MCF 10A (cell line): ENCODE data around the gene ACOT12. TPM values are rescaled to one million over a fixed set of nuclear protein-coding genes. Genes with fewer than 3 reads are reported as not detected.

Experiments used
- BruUV-seq: library from RNA; stranded (reverse); fragments of 400-500 nt; replicated peaks from 2 replicates; lab custom pipeline; 2021; lab: Mats Ljungman, UMichigan
- CTCF ChIA-PET: fragments of 300-600 bp; sonication (Branson Sonifier 250); formaldehyde crosslinking; extraction: SDS; loops from one replicate; lab custom pipeline; 2021; ENCODE audit warnings: antibody characterized with exemption, inconsistent platforms; lab: Yijun Ruan, JAX
- POLR2A ChIA-PET: fragments of 300-600, 350-650 bp; sonication (Branson Sonifier 250); formaldehyde crosslinking; extraction: SDS; loops from one replicate; lab custom pipeline; 2020; ENCODE audit warnings: antibody characterized with exemption, inconsistent platforms; lab: Yijun Ruan, JAX
- DNase-seq: peaks from one replicate; pipeline ENCODE4 v3.0.0-alpha.2; 2018; ENCODE audit not compliant: unreplicated experiment
- H3K27ac Mint-ChIP-seq: one replicate; pipeline ENCODE4 v1.8.0; 2022; ENCODE audit warnings: mild to moderate bottlenecking, low read depth, mixed read lengths; ENCODE audit not compliant: unreplicated experiment
- H3K27me3 Mint-ChIP-seq: one replicate; pipeline ENCODE4 v1.8.0; 2022; ENCODE audit warnings: mixed read lengths; ENCODE audit not compliant: insufficient read depth, unreplicated experiment
- H3K36me3 Mint-ChIP-seq: one replicate; pipeline ENCODE4 v1.8.0; 2022; ENCODE audit warnings: mild to moderate bottlenecking, moderate library complexity, mixed read lengths; ENCODE audit not compliant: insufficient read depth, unreplicated experiment
- H3K4me1 Mint-ChIP-seq: one replicate; pipeline ENCODE4 v1.8.0; 2022; ENCODE audit warnings: mixed read lengths; ENCODE audit not compliant: insufficient read depth, unreplicated experiment
- H3K4me3 Mint-ChIP-seq: one replicate; pipeline ENCODE4 v1.8.0; 2022; ENCODE audit warnings: mild to moderate bottlenecking, moderate library complexity, mixed read lengths; ENCODE audit not compliant: unreplicated experiment
- H3K9me3 Mint-ChIP-seq: one replicate; pipeline ENCODE4 v1.8.0; 2022; ENCODE audit warnings: mixed read lengths; ENCODE audit not compliant: unreplicated experiment
- intact Hi-C: fragments of 100-400 bp; cut with micrococcal nuclease; formaldehyde crosslinking; loops from 2 replicates; pipeline ENCODE4 v1.14.1; 2022
- total RNA-seq: library from RNA; stranded (reverse); gene quantifications from 2 replicates; pipeline ENCODE4 v1.2.3, GENCODE V29; 2022
- TF ChIP-seq, protein P1 (sequence below): fragments of 200-600 bp; IDR thresholded peaks from one replicate; pipeline ENCODE4 v1.8.0; 2022; ENCODE audit warnings: antibody characterized with exemption, mild to moderate bottlenecking; ENCODE audit not compliant: unreplicated experiment

Gene ACOT12
- total RNA-seq, 1 experiment from 2014 or later = not detected

DNA sequence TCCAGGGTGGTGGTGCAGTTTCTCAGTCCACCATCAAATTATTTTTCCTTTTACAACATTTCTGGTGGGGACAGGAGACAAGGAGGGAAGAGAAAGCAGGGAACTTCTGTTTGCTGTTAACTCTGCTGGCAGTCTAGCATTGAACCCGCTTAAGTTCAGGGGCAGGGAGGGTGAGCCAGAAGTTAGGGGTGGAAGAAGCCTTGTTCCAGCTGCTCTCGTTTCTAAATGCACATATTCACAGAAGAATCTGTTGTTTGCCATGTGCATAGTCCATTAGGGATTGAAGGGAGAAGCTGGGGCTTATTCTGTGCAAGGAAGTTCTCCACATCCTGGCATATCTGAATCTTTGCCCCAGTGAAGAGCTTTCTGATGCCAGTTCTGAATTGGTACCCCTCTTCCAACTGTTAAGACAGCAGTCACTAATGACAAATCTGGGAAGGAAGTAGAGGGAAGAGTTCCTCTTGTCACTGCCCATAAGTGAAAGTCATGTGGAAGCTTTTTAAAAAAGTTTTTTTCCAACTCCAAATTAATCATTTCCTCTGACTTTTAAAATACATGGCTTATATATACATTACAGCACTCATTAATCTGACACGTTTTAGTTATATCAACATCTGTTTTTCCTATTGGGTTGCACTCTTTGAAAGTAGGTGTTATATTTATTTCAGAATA is 32.6 kb upstream of the ACOT12 start:
- no TSS peak for BruUV-seq
- intact Hi-C loops = loop anchor here (5.0 kb wide), 2 partner anchors 411 to 681 kb away; no protein-coding TSS in a partner anchor
- POLR2A ChIA-PET = interaction anchor here (0.7 to 1.4 kb wide), 3 partner anchors 12 to 717 kb away, joined by 3 to 4 read pairs (median 3); no protein-coding TSS in a partner anchor
- Mint-ChIP-seq H3K9me3 (no peaks in the 10 kb centered on the region), H3K36me3 (peaks cover 44% of the 10 kb centered on the region), H3K4me3 (no peak overlapping the region), H3K27ac (peak overlapping the region; percentile 16), H3K27me3 (no peaks in the 10 kb centered on the region), H3K4me1 (peaks cover 15% of the 10 kb centered on the region)
- no peak for DNase-seq
- TF ChIP-seq, protein P1, sequence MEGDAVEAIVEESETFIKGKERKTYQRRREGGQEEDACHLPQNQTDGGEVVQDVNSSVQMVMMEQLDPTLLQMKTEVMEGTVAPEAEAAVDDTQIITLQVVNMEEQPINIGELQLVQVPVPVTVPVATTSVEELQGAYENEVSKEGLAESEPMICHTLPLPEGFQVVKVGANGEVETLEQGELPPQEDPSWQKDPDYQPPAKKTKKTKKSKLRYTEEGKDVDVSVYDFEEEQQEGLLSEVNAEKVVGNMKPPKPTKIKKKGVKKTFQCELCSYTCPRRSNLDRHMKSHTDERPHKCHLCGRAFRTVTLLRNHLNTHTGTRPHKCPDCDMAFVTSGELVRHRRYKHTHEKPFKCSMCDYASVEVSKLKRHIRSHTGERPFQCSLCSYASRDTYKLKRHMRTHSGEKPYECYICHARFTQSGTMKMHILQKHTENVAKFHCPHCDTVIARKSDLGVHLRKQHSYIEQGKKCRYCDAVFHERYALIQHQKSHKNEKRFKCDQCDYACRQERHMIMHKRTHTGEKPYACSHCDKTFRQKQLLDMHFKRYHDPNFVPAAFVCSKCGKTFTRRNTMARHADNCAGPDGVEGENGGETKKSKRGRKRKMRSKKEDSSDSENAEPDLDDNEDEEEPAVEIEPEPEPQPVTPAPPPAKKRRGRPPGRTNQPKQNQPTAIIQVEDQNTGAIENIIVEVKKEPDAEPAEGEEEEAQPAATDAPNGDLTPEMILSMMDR = no peak
- CTCF ChIA-PET = interaction anchor here (0.5 to 4.7 kb wide), 11 partner anchors 12 to 833 kb away, joined by 3 to 19 read pairs (median 4); no protein-coding TSS in a partner anchor

- BruUV-seq = no TSS peak
- ChIA-PET CTCF (interaction anchor here (0.6 to 4.7 kb wide), 18 partner anchors 8 to 881 kb away, joined by 3 to 19 read pairs (median 4); partner anchors contain the start of gene SSBP2), POLR2A (interaction anchor here (1.4 kb wide), 1 partner anchor 13 kb away, joined by 3 read pairs; no protein-coding TSS in a partner anchor)
- H3K4me1 Mint-ChIP-seq = peaks cover 16% of the 10 kb centered on the region
- H3K27ac Mint-ChIP-seq = peak overlapping the region; percentile 16
- no peaks in the 10 kb centered on the region for H3K9me3 Mint-ChIP-seq
- no peaks in the 10 kb centered on the region for H3K27me3 Mint-ChIP-seq
- TF ChIP-seq, protein P1 = peak; percentile 51
- intact Hi-C loops = loop anchor here (1.0 to 5.0 kb wide), 5 partner anchors 323 to 800 kb away; no protein-coding TSS in a partner anchor
- DNase-seq = peak; percentile 49
- no peak overlapping the region for H3K4me3 Mint-ChIP-seq
- H3K36me3 Mint-ChIP-seq = peaks cover 48% of the 10 kb centered on the region
These were observed 31.6 kb upstream of the ACOT12 start for GRCh38 chr5:81425569-81425968.

DNA sequence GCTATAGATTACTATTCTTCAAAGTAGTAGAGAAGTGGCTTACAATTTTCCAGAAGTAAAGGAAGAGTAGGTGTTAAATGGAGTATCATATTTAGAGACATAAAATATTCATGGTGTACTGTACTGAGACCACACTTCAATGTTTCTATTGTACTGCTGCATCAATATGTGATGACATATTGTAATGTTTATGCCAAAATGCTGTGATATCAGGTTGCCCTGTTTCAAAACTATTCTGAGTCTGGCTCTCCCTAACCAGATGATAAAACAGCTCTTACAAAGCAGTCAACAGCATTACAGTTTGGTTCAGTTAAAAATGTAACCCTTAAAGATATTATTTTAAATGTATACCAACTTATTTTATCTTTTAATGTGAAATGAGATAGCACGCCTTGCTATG is 30.8 kb upstream of the ACOT12 start:
- TF ChIP-seq, protein P1 = no peak
- intact Hi-C loops = loop anchor here (1.0 to 5.0 kb wide), 5 partner anchors 324 to 801 kb away; no protein-coding TSS in a partner anchor
- Mint-ChIP-seq H3K27ac (no peak overlapping the region), H3K27me3 (no peaks in the 10 kb centered on the region), H3K36me3 (peaks cover 55% of the 10 kb centered on the region), H3K4me3 (no peak overlapping the region), H3K9me3 (no peaks in the 10 kb centered on the region), H3K4me1 (peaks cover 23% of the 10 kb centered on the region)
- POLR2A ChIA-PET = interaction anchor here (0.7 kb wide), 1 partner anchor 17 kb away, joined by 3 read pairs; no protein-coding TSS in a partner anchor
- peak; percentile 6 for DNase-seq
- BruUV-seq = no TSS peak
- CTCF ChIA-PET = interaction anchor here (0.6 to 4.7 kb wide), 10 partner anchors 9 to 833 kb away, joined by 3 to 19 read pairs (median 4); partner anchors contain the start of gene SSBP2

DNA sequence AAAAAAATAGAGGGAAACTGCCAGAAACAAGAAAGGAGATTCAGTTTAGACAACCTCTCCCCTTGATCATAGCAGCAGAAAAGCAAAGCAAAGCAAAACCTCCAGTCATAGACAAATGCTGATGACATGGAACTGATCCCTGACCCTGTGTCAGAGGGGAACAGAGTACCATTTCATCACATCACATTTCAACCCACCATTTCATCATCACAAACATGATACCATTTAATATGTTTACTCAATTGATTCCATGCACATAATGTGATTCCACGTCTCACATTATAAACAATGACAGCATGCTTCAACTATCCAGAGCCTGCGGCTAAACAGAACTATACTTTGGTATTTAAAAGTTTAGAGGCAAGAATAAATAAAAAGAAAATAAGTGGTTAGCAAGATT is 28.7 kb upstream of the ACOT12 start:
- CTCF ChIA-PET = no interaction called here
- Mint-ChIP-seq H3K27me3 (no peaks in the 10 kb centered on the region), H3K9me3 (no peaks in the 10 kb centered on the region), H3K4me1 (peaks cover 16% of the 10 kb centered on the region), H3K36me3 (peaks cover 60% of the 10 kb centered on the region), H3K27ac (peak overlapping the region; percentile 44), H3K4me3 (no peak overlapping the region)
- BruUV-seq = no TSS peak
- POLR2A ChIA-PET = no interaction called here
- intact Hi-C loops = no loop called here
- TF ChIP-seq, protein P1 = no peak
- peak; percentile 66 for DNase-seq
